GM20431 (cell line): ENCODE results near the gene ITPKB.

Source experiments
- in situ Hi-C: fragments of 300-500 bp; cut with MseI, MboI; formaldehyde crosslinking; loops from one replicate; pipeline ENCODE4 v1.15.0; 2020; ENCODE audit warnings: low sequenced_read_pairs; ENCODE audit not compliant: unreplicated experiment

Gene ITPKB

DNA sequence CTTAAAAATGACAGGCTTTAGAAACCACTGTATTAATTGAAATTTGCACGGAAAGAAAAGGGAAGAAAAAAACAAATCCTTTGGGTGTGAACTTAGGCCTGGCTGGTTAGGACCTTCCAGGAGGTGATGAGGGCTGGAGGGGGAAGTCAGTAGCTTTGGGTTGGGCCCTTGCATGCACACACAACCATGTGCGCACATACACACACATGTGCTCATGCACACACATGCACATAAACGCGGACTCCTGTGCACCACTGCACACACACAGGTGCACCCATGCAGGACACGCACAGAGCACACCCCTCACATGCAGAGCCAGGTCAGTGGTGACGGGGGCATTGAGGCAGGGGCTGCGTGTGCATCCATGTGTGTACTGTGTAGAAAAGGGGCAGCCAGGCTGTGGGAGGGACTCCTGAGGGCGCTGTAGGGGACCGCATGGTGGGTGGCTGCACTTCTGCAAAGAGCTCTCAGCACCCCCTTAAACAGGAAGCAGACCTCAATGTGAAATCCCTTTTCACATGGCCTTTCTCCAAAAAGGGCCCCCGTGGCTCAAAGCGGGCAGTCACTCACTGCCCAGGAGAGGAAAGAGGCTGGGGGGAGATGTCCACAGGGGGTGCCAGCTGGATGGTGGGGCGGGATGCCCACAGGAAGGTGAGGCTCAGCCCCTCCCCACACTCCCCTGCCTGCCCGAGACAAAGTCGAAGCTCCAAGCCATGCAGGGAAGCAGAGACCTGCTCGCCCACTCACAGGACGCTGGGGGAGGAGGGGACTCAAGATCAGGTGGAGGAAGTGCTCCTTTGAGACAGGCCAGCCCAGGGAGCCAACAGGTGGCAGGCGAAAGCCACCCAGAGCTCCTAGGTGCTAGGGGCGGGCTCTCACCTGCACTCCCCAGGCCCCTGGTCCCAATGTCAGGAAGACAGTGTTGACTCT is 95.2 kb downstream of the ITPKB start:
- in situ Hi-C loops, result no loop called here

DNA sequence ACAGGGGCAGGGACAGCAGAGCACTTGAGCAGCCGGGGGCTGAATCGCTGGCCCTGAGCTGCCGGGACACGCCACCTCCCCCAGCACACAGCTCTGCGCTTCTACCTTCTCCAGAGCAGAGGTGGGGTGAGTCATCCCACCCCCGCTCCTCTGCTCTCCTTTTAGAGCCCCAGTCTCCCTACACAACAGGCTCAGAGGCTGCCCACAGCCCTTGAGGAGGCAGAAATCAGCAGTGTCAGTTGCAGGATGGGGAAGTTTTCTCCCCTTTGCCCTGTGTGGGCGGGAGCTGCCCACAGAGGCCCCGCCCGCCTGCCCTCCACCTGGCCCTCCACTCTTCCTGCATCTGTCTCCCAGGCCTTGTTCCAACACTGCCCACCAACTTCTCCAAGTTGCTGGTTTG is 95.9 kb downstream of the ITPKB start:
- in situ Hi-C loops, result no loop called here

DNA sequence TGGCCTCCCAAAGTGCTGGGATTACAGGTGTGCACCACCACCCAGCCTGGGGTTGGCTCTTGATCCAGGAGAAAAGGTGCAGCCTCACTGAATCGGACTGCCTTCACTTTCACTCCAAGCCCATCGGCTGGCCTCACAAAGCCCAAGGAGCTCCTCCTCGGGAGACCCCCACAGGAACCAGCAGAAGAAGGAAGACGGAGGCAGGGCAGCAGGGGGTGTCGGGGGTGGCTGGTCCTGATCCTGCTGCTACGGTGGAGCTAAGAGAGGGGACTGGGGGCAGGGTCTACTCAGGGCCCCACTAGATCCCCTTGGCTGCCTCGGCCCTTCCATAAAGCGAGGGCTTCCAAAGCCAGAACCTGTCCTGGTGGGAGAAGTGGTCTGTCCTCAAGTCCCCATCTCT is 96.7 kb downstream of the ITPKB start:
- in situ Hi-C loops, result no loop called here

DNA sequence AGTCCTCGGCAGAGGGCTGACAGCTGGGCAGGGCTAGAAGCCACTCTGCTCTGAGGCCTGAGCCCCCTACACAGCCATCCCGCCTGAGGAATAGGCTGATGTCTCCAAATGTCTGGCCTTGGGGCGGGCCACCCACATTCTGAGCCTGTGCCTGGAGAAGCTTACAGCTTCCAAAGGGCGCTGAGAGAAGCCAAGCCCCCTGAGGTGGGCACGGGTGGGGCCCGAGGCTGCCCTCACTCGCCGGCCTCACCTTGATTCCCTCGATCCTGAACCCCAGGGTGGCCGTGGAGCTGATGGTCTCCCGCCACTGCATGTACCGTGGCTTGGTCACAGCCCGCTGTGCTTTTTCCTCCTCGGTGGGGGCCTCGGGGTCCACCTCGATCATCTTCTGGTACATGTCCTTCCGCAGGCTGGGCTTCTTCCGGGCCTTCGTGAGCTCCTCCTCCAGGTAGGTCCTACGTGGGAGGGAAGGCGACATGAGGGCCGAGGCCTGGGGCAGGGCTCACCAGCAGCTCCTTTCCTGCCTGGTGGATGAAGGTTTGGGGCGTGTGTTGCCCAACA is 97.3 kb downstream of the ITPKB start:
- in situ Hi-C loops, result no loop called here

DNA sequence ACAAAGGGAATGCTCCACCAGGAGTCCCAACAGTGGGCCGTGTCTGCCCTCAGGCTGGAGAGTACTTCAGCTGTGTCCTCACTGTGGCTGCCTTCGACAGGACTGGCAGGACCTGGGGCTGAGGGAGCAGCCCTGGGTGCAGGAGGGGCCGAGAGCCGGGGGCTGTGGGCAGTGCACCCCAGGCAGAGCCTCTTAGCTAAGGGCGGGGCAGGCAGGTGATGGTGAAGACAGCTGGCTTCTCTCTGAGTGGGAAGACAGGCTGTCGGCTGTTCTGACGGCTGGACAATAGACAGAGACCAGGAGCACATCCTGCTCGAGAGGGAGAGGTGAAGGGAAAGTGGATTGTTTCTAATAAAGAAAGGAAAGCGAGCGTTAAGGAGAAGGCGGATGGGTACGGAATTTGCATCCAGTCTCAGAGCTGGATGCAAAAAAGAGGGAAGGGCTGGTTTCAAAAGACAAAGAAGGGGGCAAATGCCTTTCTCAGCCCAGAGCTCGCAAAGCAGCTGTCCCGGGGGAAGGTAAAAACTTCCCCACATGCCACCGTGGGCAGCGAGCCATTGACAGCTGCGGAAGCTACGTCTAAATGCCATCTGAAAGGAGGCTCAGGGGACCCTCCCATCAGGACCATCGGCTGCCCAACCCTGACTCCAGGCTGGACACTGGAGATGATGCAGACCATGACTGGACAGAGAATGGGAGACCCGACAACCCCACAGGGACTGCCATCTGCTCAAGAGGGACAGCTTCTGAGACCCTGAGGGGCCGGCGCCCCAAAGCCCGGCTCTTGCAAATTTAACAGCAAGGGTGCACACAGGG is 98.6 kb downstream of the ITPKB start:
- in situ Hi-C loops, result no loop called here

DNA sequence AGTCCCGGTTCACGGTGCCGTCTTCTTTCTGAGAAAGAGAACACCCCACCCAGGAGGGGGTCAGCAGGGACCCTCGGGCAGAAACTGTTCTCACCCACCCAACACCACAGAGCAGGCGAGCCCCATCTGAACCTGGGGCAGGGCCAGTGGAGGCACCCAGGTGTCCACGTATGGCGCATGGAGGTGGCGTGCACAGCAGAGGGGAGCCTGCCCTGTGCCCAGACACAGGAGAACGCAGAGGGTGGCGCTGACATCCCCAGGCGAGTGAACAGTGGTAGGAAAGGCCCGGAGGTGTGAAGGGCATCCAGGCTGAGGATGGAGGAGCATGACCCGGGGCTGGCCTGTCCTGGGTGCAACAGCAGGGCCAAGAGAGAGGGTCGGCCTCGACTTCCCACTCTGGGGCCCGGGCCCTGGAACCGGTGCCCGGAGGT is 99.4 kb downstream of the ITPKB start:
- in situ Hi-C loops, result loop anchor here (10.0 kb wide), 1 partner anchor 195 kb away; no protein-coding TSS in a partner anchor

DNA sequence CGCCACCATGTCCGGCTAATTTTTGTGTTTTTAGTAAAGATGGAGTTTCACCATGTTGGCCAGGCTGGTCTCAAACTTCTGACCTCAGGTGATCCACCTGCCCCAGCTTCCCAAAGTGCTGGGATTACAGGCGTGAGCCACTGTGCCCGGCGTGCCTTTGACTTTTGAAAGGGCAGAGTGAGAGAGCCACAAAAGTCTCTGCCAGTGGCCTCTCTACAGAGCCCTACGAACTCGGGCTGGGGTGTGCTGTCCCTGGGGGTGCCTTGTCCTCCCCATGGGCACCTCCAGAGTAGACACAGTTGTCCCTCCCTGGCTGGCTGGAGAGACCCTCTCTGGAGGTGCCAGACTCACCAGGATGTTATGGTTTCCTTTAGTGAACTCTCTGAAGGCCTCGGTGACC is 99.9 kb downstream of the ITPKB start:
- in situ Hi-C loops, result loop anchor here (10.0 kb wide), 1 partner anchor 196 kb away; no protein-coding TSS in a partner anchor

DNA sequence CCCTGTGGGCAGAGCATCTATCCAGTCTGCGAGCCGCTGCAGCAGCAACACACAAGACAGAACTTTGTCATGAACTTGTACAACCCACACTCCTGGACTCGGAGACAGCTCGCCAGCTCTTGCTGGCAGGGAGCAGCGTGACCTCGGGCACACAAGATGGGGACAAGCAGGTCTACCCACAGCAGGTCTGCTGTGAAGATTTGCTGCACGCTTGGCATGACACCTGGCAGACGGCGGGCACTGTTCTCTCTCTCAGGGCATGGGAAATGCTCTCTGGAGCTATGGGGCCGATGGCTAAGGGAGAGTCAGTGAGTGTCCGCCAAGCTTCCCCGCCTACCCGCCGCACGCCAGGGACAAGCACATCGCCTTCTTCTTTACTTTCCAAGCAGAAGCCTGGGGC is 100.5 kb downstream of the ITPKB start:
- in situ Hi-C loops, result loop anchor here (10.0 kb wide), 1 partner anchor 196 kb away; no protein-coding TSS in a partner anchor

DNA sequence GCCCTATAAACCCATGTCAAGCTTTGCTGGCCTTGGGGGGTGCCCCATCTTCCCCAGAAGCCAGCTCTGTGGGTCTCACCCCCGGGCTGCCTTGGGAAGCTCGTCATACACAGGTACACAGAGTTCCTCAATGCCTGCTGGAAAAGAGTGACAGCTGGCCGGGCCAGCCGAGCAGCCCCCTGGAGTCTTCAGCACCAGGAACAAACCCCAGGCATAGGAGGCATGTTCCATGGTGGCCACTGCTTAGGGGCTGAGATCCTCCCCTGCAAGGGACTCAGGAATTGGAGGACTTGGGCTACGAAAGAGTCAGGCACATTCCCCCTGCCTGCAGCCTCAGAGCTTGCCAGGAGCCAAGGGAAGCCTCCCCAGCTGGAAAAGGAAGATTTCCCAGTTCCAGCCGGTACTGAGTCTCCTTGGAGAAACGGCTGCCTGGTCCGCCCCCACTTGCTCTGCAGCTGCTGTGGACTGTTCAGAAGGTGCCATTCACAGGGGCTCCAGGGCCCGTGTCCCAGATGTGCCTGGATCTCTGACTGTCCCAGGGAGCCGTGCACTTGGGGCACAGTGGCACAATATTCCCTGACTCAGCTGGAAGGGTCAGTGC is 101.0 kb downstream of the ITPKB start:
- in situ Hi-C loops, result loop anchor here (10.0 kb wide), 1 partner anchor 197 kb away; no protein-coding TSS in a partner anchor

DNA sequence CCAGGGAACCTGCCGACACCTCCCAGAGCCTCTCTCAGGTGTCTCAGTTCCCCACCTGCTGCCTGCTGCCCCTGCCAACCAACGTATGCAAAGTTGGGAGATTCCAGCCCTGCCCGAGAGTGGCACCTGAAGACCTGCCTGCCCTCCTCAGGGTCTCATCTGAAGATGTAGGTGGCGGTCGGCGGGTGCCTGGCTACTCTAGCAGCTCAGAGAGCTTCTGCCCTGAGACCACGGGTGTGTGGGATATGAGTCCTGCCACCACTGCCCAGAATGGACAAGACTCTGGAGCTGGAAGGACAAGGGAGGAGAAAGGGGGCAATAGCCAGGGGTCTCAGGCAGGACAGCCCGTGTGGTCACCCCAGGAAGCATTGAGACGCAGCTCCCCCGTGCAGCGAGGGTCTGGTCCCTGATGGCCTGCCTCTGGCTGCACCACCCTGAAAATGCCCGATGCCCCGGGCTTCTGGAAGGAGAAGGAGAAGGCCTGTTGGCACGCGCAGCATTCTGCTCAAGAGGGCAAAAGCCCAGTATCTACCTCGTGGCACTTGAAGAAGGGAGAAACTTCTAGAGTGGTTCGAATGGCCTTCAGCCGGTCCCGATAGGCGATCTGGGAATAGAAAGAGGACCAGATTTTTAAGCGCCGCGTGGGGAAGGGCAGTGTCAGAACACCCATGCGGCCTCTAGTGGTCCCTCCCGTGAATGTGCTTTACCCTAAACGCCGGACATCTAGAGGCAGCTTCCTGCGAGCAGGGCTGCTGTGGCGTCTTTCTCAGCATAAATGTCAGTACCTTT is 101.7 kb downstream of the ITPKB start:
- in situ Hi-C loops, result loop anchor here (10.0 kb wide), 1 partner anchor 197 kb away; no protein-coding TSS in a partner anchor

DNA sequence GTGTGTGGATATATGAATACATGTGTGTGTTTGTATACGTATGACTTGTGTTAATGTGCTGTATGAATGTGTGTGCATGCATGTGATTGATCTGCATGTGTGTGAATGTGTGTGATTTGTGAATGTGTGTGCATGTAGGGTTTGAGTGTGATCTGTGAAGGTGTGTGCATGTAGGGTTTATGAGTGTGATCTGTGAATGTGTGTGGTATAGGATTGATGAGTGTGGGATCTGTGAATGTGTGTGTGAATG is 102.3 kb downstream of the ITPKB start:
- in situ Hi-C loops, result loop anchor here (10.0 kb wide), 1 partner anchor 198 kb away; no protein-coding TSS in a partner anchor

DNA sequence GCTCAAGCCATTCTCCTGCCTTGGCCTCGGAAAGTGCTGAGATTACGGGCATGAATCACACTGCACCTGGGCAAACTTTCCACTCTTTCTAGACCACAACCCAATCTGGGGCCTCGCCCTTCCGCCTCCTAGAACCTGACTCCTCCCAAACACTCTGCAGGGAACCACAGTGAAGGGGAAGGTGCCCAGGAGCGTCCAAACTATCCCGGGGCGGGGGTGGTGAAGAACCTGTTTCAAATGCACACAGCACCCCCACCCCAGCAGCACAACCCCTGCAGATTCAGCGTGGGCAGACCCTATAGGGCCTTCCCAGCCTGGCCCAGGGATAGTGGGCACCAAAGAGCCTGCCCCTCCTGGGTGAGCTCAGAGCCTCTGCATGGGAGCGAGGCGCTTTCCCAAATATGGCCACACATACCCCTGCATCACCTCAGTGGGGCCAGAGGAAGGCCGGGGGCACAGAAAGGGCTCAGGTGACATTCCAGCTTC is 103.6 kb downstream of the ITPKB start:
- in situ Hi-C loops, result loop anchor here (10.0 kb wide), 1 partner anchor 199 kb away; no protein-coding TSS in a partner anchor

DNA sequence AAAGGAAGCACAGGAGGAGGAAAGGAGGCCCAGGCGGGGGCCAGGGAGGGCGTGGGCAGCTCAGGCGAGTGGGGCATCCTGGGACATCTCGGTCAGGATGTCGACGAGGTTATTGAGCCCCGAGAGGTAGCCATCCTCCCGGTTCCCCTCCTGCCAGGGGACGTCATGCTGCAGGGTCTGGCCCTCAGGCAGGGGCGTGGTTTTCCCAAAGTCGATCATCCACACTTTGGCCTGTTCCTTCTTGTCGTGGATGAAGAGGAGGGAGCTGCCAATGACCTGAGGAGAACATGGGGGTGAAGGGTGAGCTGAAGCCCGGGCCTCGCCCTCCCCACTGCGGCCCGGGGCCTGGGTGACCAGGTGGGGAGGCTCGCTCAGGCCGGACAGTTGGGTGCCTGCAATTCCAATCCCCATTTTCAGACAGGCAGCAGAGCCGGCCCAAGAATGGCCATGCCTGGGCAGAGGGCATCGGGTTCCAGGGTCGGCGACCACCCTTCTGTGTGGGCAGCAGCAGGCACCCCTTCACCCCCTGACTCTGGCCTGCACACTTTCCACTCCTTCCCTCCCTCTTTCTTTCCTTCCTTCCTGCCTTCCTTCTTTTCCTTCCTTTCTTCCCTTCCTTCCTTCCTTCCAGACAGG is 104.4 kb downstream of the ITPKB start:
- in situ Hi-C loops, result loop anchor here (10.0 kb wide), 1 partner anchor 200 kb away; no protein-coding TSS in a partner anchor

DNA sequence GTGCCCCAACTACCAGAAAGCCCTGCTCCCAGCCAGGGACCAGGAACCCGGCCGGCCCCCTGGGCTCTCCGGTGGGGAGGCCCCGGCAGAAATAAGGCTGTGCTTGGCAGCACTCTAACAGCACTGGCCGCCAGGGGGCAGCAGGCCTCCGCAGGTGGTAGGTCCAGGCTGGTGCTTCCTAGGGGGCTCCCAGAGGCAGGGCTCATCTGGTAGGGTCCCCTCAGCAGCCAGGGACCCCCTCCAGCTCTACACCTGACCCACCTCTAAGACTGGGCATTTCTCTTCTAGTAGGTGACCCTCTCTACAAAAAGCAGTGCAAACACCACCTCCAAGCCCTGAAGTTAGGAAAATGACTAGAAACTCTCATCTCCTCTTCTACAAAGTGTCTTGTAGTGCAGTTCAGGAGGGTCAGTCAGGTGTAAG is 104.9 kb downstream of the ITPKB start:
- in situ Hi-C loops, result loop anchor here (10.0 kb wide), 1 partner anchor 201 kb away; no protein-coding TSS in a partner anchor

DNA sequence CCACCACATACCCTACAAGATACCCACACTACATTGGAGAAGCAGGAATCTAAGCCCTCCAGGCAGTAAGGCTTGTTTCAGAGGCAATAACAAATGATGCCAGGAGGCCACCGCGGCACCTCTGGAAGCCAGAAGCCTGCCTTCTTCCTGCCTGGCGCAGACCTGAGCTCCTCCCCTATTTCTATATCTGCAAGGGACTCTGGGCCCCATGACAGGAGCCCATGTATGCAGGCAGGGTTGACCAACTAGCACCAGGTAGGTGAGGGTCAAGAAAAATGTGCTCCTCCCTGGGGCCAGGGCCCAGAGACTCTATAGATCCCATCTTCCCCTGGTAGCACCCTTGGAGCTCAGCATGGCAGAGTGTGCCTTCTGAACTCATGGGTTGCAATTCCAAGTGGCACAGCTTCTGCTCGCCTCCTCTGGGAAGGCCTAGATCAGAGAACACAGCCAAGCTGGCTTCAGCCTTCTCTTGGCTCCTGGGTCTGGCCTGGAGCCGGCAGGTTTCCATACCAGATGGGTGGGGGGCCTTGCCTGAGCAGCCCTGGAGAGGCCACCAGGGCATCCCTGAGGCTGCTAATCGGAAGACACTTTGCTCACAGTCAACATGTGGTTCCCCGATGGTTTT is 105.4 kb downstream of the ITPKB start:
- in situ Hi-C loops, result loop anchor here (10.0 kb wide), 1 partner anchor 201 kb away; no protein-coding TSS in a partner anchor

DNA sequence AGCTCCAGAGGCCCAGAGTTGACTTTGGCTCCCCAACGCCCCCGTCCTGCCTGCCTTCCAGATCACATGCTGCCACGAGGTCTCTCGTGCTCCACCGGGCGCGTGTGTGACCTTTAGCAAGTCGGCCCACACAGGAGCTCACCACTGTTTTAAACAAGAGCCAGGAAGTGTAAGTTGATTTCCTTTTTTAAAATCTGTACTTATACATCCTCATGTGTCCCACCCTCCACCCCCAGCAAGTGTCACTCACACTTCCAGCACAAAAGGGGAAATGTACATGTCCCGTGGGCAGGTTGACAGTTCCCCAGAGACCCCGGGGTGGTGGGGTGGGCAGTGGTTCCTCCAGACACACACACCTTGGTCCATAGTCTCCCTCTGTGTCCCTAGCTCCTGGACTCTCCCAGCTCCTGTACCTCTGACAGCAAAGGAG is 106.1 kb downstream of the ITPKB start:
- in situ Hi-C loops, result loop anchor here (10.0 kb wide), 1 partner anchor 202 kb away; no protein-coding TSS in a partner anchor

DNA sequence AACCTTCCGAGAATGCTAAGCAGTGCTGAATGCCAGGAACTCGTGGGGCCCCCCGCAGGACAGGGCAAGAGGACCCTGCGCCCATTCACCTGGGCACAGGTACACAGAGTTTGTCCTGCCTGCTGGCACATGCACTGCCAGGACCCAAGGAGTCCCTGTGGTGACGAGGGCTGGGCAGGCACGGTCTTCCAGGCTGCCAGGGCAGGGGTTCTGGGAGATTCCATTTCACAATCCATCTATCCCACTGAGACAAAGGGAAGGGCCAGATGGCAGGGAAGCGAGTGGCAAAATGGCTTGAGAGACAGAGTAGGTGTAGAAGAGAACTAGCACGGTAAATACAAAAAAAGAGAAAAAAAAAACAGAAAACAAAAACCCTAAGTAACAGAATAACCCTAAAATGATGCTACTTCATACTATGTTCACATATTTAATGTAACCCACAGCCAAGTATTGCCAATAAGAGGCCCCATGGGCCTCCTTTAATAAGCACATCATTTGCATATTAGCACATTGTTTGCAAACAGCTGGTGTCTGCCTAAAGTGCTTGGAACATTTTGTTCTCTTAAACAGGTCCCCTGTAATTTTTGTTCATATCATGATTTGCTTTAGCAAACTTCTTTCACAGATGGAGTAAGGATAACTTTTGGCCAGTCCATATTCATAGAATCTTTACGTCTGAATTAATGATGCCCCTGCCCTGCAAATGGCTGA is 106.8 kb downstream of the ITPKB start:
- in situ Hi-C loops, result loop anchor here (10.0 kb wide), 1 partner anchor 202 kb away; no protein-coding TSS in a partner anchor
